GM12872 (cell line): ENCODE measurements around the gene CEMIP.

Experiments used
- CTCF ChIP-seq: IDR thresholded peaks from 3 replicates; pipeline ENCODE4 v1.5.1; 2011; ENCODE audit warnings: low read depth, mild to moderate bottlenecking, low read length, moderate library complexity; ENCODE audit not compliant: insufficient read depth

Gene CEMIP

GRCh38 chr15:80787316-80787715 is 8.1 kb downstream of the CEMIP start:
- no peak for TF ChIP-seq CTCF

GRCh38 chr15:80788536-80788935 is 9.4 kb downstream of the CEMIP start:
- no peak for TF ChIP-seq CTCF

- TF ChIP-seq CTCF, result no peak
These were observed 10.1 kb downstream of the CEMIP start for GRCh38 chr15:80789296-80789695.

GRCh38 chr15:80789796-80790195 is 10.6 kb downstream of the CEMIP start:
- no peak for TF ChIP-seq CTCF

- TF ChIP-seq CTCF, result no peak
These were observed 11.1 kb downstream of the CEMIP start for GRCh38 chr15:80790236-80790635.

GRCh38 chr15:80791004-80791403 is 11.8 kb downstream of the CEMIP start:
- TF ChIP-seq CTCF, result no peak

GRCh38 chr15:80796407-80796806 is 17.2 kb downstream of the CEMIP start:
- no peak for TF ChIP-seq CTCF

- no peak for TF ChIP-seq CTCF
These were observed 19.7 kb downstream of the CEMIP start for GRCh38 chr15:80798911-80799310.
